Measurements from ENCODE around the gene PLCG2. TPM values are rescaled to one million over a fixed set of nuclear protein-coding genes. Genes with fewer than 3 reads are reported as not detected.

The PLCG2 gene
- total RNA-seq, 1 donor from 2014 or later: 14.2 TPM

DNA sequence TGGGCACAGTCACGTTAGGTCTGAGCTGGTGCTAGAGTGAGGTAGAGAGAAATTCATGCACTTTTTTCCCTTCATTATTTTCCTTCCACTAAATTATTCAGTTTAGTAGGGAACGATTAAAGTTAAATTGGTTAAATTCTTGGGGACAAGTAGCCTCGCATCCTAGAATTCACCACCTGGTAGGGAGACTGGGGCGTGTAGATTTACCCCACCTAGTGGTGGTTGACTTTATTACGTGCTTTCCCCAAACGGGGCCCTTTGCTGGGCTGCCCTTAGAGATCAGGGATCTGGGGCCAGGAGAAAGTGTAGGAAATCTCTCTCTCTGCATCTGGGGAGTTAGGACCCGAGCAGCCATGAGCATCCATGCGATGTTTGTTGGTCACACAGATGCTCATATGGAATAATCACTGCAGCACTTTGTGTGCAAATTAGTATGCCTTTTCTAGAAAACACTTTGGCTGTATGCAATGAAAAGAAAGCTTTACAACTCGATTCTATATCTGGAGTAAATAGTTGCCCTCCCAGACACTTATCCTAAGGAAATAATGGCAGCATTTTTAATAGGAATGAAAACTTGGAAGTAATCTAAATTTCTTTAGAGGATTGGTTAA lies 107.0 kb downstream of the PLCG2 start:
- DNase-seq (ENCODE audit: extremely low spot score in 2 of 2): no peak
- Histone ChIP-seq H3K4me3 (no peak overlapping the region), H3K4me1 (no peaks in the 10 kb centered on the region), H3K36me3 (no peaks in the 10 kb centered on the region), H3K27me3 (no peaks in the 10 kb centered on the region), H3K27ac (no peak overlapping the region), H3K9me3 (no peaks in the 10 kb centered on the region)
- intact Hi-C loops (cut with DNase I): no loop called here
- TF ChIP-seq POLR2A (IDR thresholded peaks at IDR 0.05): no peak
- TF ChIP-seq, protein P1, sequence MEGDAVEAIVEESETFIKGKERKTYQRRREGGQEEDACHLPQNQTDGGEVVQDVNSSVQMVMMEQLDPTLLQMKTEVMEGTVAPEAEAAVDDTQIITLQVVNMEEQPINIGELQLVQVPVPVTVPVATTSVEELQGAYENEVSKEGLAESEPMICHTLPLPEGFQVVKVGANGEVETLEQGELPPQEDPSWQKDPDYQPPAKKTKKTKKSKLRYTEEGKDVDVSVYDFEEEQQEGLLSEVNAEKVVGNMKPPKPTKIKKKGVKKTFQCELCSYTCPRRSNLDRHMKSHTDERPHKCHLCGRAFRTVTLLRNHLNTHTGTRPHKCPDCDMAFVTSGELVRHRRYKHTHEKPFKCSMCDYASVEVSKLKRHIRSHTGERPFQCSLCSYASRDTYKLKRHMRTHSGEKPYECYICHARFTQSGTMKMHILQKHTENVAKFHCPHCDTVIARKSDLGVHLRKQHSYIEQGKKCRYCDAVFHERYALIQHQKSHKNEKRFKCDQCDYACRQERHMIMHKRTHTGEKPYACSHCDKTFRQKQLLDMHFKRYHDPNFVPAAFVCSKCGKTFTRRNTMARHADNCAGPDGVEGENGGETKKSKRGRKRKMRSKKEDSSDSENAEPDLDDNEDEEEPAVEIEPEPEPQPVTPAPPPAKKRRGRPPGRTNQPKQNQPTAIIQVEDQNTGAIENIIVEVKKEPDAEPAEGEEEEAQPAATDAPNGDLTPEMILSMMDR (IDR thresholded peaks at IDR 0.05): peak in 1 of 3 experiments; percentile 25

DNA sequence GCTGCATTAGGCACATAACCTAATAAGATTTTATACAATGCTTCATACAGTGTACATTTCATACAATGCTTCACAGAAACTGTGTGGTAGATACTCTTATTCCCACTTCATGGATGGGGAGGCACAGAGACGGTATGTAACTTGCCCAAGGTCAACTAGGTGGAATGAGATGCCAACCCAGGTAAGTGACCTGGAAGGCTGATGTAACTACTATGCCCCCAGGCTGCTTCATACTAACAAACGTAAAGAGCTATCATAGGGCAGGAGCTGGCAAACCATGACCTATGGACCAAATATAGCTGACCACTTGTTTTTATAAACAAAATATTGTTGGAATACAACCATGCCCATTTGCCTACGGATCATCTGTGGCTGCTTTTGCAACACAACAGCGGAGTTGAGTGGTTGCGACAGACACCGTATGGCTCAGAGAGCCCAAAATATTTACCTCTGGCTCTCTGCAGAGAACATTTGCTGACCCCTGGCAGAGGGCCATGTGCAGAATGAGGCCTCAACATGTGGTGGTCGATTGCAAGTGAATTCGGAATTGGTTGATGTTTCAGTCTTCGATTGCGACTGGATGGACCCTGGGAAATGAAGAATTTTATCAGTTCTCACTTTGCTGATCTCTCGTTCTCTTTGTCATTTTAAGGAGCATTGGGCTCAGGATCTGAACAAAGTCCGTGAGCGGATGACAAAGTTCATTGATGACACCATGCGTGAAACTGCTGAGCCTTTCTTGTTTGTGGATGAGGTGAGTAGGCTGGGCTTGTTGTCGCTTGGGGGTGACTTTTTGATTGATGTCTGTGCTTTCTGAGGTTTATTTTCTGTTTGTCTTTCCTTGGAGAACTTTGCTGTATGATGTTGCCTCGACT lies 109.7 kb downstream of the PLCG2 start:
- no peak overlapping the region for H3K4me3 ChIP-seq
- H3K36me3 ChIP-seq: no peaks in the 10 kb centered on the region
- intact Hi-C loops (cut with DNase I): no loop called here

DNA sequence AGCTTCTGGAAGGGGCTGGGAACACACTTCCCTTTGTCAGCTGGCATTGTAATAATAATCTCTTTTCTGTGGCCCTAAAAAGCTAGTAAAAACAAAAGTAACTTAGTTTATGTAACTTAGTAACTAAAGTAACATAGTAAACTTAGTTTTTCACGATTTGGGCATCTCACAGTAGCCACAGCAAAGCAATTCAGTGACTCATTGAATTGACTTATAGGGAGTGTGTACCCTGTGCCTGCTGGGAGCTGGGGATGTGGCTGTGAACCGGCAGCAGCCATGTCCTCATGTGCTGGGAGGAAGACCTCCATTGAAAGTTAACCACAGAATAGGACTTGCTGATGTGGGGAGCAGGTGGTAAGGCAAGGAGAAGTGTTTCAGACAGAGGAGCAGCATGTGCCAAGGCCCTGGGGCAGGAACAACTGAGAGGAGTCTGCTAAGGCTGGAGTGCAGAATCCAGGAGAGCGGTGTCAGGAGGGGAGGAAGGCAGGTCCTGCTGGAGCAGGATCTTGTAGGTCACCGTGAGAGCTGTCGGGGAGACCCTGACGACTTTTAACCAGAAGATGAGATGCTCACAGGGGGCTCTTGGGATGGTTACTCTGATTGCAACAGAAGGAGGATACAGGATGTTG lies 112.8 kb downstream of the PLCG2 start:
- Histone ChIP-seq H3K27me3 (no peaks in the 10 kb centered on the region), H3K4me3 (no peak overlapping the region), H3K36me3 (no peaks in the 10 kb centered on the region), H3K27ac (no peak overlapping the region), H3K4me1 (no peaks in the 10 kb centered on the region), H3K9me3 (no peaks in the 10 kb centered on the region)
- TF ChIP-seq POLR2A (IDR thresholded peaks at IDR 0.05) (no peak), POLR2AphosphoS5 (IDR thresholded peaks at IDR 0.05; ENCODE audit: insufficient read depth in 1 of 2, low read depth in 1 of 2) (no peak)
- TF ChIP-seq, protein P1 (IDR thresholded peaks at IDR 0.05): no peak
- no peak for DNase-seq (ENCODE audit: extremely low spot score in 2 of 2)
- intact Hi-C loops (cut with DNase I): no loop called here

More for the DNA sequence above, 109.7 kb downstream of the PLCG2 start:
- Histone ChIP-seq H3K9me3 (no peaks in the 10 kb centered on the region), H3K4me1 (no peaks in the 10 kb centered on the region), H3K27me3 (no peaks in the 10 kb centered on the region), H3K27ac (no peak overlapping the region)
- TF ChIP-seq POLR2AphosphoS5 (IDR thresholded peaks at IDR 0.05; ENCODE audit: insufficient read depth in 1 of 2, low read depth in 1 of 2) (no peak), POLR2A (IDR thresholded peaks at IDR 0.05) (no peak)
- TF ChIP-seq, protein P1 (IDR thresholded peaks at IDR 0.05): no peak
- no peak for DNase-seq (ENCODE audit: extremely low spot score in 2 of 2)

DNA sequence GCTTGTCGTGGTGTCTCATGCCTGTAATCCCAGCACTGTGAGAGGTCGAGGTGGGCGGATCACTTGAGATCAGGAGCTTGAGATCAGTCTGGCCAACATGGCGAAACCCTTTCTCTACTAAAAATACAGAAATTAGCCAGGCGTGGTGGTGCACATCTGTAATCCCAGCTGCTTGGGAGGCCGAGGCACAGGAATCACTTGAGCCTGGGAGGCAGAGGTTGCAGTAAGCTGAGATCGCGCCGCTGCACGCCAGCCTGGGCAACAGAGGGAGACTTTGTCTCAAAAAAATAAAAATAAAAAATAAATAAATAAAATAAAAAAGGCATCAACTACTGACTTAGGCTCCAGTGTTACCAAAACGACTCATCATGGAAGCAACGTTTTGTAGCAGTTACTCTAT lies 115.5 kb downstream of the PLCG2 start:
- TF ChIP-seq POLR2AphosphoS5 (IDR thresholded peaks at IDR 0.05; ENCODE audit: insufficient read depth in 1 of 2, low read depth in 1 of 2) (no peak), POLR2A (IDR thresholded peaks at IDR 0.05) (no peak)
- TF ChIP-seq, protein P1 (IDR thresholded peaks at IDR 0.05): no peak
- intact Hi-C loops (cut with DNase I): no loop called here

More for the DNA sequence above, 115.5 kb downstream of the PLCG2 start:
- Histone ChIP-seq H3K9me3 (no peaks in the 10 kb centered on the region), H3K4me1 (no peaks in the 10 kb centered on the region), H3K27ac (no peak overlapping the region), H3K4me3 (no peak overlapping the region), H3K27me3 (no peaks in the 10 kb centered on the region), H3K36me3 (no peaks in the 10 kb centered on the region)
- no peak for DNase-seq (ENCODE audit: extremely low spot score in 2 of 2)
